Measurements from ENCODE around the gene GPATCH8. TPM values are rescaled to one million over a fixed set of nuclear protein-coding genes. Genes with fewer than 3 reads are reported as not detected.

Gene GPATCH8
- polyA plus RNA-seq, 1 donor from 2014 or later = 24.5 TPM

GRCh38 chr17:44414394-44415155 lies 88.6 kb downstream of the GPATCH8 start:
- Histone ChIP-seq H4K20me1 (ENCODE audit: insufficient read depth) (no peaks in the 10 kb centered on the region), H3F3A (ENCODE audit: insufficient read depth, low read length, poor library complexity, severe bottlenecking) (no peaks in the 10 kb centered on the region), H3K4me3 (ENCODE audit: low read length) (no peak overlapping the region), H2AFZ (ENCODE audit: low read depth, low read length) (no peak overlapping the region), H3K36me3 (ENCODE audit: insufficient read depth, low read length) (peaks cover 10% of the 10 kb centered on the region), H3K27ac (ENCODE audit: low read length) (no peak overlapping the region), H3K79me2 (replicated peaks; ENCODE audit: insufficient read depth, low read length) (peaks cover 3% of the 10 kb centered on the region), H3K9ac (ENCODE audit: low read length) (no peak overlapping the region), H3K9me2 (ENCODE audit: insufficient read depth, low read length) (no peaks in the 10 kb centered on the region), H3K4me2 (ENCODE audit: low read length) (no peak overlapping the region), H3K9me3 (ENCODE audit: low read length) (no peaks in the 10 kb centered on the region), H3K27me3 (ENCODE audit: insufficient read depth, low read depth, low read length) (no peaks in the 10 kb centered on the region)
- TF ChIP-seq TAF1 (IDR thresholded peaks at IDR 0.05; ENCODE audit: low read depth) (no peak), REST (IDR thresholded peaks at IDR 0.05; ENCODE audit: borderline replicate concordance) (no peak)

- Histone ChIP-seq H2AFZ (ENCODE audit: low read depth, low read length) (no peak overlapping the region), H4K20me1 (ENCODE audit: insufficient read depth) (no peaks in the 10 kb centered on the region), H3K9ac (ENCODE audit: low read length) (no peak overlapping the region), H3K4me2 (ENCODE audit: low read length) (no peak overlapping the region), H3K4me3 (ENCODE audit: low read length) (no peak overlapping the region), H3K27me3 (ENCODE audit: insufficient read depth, low read depth, low read length) (no peaks in the 10 kb centered on the region), H3K9me3 (ENCODE audit: low read length) (no peaks in the 10 kb centered on the region), H3K36me3 (ENCODE audit: insufficient read depth, low read length) (peaks cover 2% of the 10 kb centered on the region), H3K27ac (ENCODE audit: low read length) (no peak overlapping the region), H3F3A (ENCODE audit: insufficient read depth, low read length, poor library complexity, severe bottlenecking) (no peaks in the 10 kb centered on the region), H3K9me2 (ENCODE audit: insufficient read depth, low read length) (no peaks in the 10 kb centered on the region), H3K79me2 (replicated peaks; ENCODE audit: insufficient read depth, low read length) (peaks cover 3% of the 10 kb centered on the region)
- TF ChIP-seq EZH2 (IDR thresholded peaks at IDR 0.05; ENCODE audit: borderline replicate concordance, insufficient read depth, low read length, poor library complexity, severe bottlenecking) (no peak), SMC3 (conservative IDR thresholded peaks at IDR 0.05; ENCODE audit: poor library complexity) (no peak), CTCF (IDR thresholded peaks at IDR 0.05; ENCODE audit: poor library complexity, severe bottlenecking) (no peak), TAF1 (IDR thresholded peaks at IDR 0.05; ENCODE audit: low read depth) (no peak), EP300 (conservative IDR thresholded peaks at IDR 0.05; ENCODE audit: poor library complexity, severe bottlenecking) (no peak), RAD21 (conservative IDR thresholded peaks at IDR 0.05) (no peak)
Observed at GRCh38 chr17:44409309-44410028, 93.7 kb downstream of the GPATCH8 start.

Data from neural cell (in vitro differentiated cells).